Osteocyte (in vitro differentiated cells): Measurements from ENCODE around the gene VEPH1. TPM values are rescaled to one million over a fixed set of nuclear protein-coding genes. Genes with fewer than 3 reads are reported as not detected.

Experiments used
- DNase-seq: peaks from one replicate; pipeline ENCODE4 v3.0.0; 2021; ENCODE audit warnings: mixed read lengths; ENCODE audit not compliant: unreplicated experiment; ENCODE audit errors: extremely low spot score
- H3K27ac Mint-ChIP-seq: one replicate; pipeline ENCODE4 v1.8.0; 2021; ENCODE audit warnings: mild to moderate bottlenecking, mixed read lengths; ENCODE audit not compliant: unreplicated experiment
- H3K27me3 Mint-ChIP-seq: one replicate; pipeline ENCODE4 v1.8.0; 2021; ENCODE audit warnings: mixed read lengths; ENCODE audit not compliant: unreplicated experiment
- H3K36me3 Mint-ChIP-seq: one replicate; pipeline ENCODE4 v1.8.0; 2021; ENCODE audit warnings: mixed read lengths; ENCODE audit not compliant: unreplicated experiment
- H3K4me1 Mint-ChIP-seq: one replicate; pipeline ENCODE4 v1.8.0; 2021; ENCODE audit warnings: mixed read lengths; ENCODE audit not compliant: unreplicated experiment
- H3K4me3 Mint-ChIP-seq: one replicate; pipeline ENCODE4 v1.8.0; 2021; ENCODE audit warnings: mild to moderate bottlenecking, moderate library complexity, mixed read lengths; ENCODE audit not compliant: unreplicated experiment
- H3K9me3 Mint-ChIP-seq: one replicate; pipeline ENCODE4 v1.8.0; 2021; ENCODE audit warnings: mixed read lengths; ENCODE audit not compliant: unreplicated experiment
- CTCF ChIP-seq: fragments of 200-600 bp; sonication (generic); IDR thresholded peaks from 2 replicates; pipeline ENCODE4 v1.5.0; 2021; ENCODE audit warnings: antibody characterized with exemption, mild to moderate bottlenecking, moderate library complexity
- total RNA-seq: library from RNA; stranded (reverse); gene quantifications from 2 replicates; pipeline ENCODE4 v1.2.1, GENCODE V29; 2021

VEPH1 gene
- total RNA-seq, 1 donor from 2014 or later: 0.46 TPM

GRCh38 chr3:157542711-157543500 lies 39.7 kb upstream of the VEPH1 start:
- Mint-ChIP-seq H3K4me1 (peaks cover 7% of the 10 kb centered on the region), H3K27ac (no peak overlapping the region), H3K4me3 (peak overlapping the region; percentile 68), H3K36me3 (peaks cover 2% of the 10 kb centered on the region), H3K9me3 (peaks cover 4% of the 10 kb centered on the region), H3K27me3 (peaks cover 30% of the 10 kb centered on the region)
- TF ChIP-seq CTCF: no peak
- peak; percentile 86 for DNase-seq

GRCh38 chr3:157541506-157542236 lies 38.5 kb upstream of the VEPH1 start:
- peaks cover 2% of the 10 kb centered on the region for H3K36me3 Mint-ChIP-seq
- H3K27ac Mint-ChIP-seq: no peak overlapping the region
- peaks cover 21% of the 10 kb centered on the region for H3K27me3 Mint-ChIP-seq
- H3K4me3 Mint-ChIP-seq: no peak overlapping the region
- TF ChIP-seq CTCF: no peak
- peaks cover 4% of the 10 kb centered on the region for H3K9me3 Mint-ChIP-seq
- DNase-seq: no peak
- H3K4me1 Mint-ChIP-seq: peaks cover 7% of the 10 kb centered on the region

- Mint-ChIP-seq H3K27me3 (peaks cover 13% of the 10 kb centered on the region), H3K4me3 (no peak overlapping the region), H3K9me3 (peaks cover 12% of the 10 kb centered on the region), H3K4me1 (peaks cover 7% of the 10 kb centered on the region), H3K27ac (no peak overlapping the region), H3K36me3 (peaks cover 2% of the 10 kb centered on the region)
- TF ChIP-seq CTCF: no peak
- no peak for DNase-seq
These were observed 37.4 kb upstream of the VEPH1 start for GRCh38 chr3:157540656-157541055.

- no peak overlapping the region for H3K4me3 Mint-ChIP-seq
- DNase-seq: no peak
- TF ChIP-seq CTCF: no peak
- H3K27ac Mint-ChIP-seq: no peak overlapping the region
- no peaks in the 10 kb centered on the region for H3K4me1 Mint-ChIP-seq
- peaks cover 7% of the 10 kb centered on the region for H3K9me3 Mint-ChIP-seq
- peaks cover 7% of the 10 kb centered on the region for H3K27me3 Mint-ChIP-seq
- H3K36me3 Mint-ChIP-seq: no peaks in the 10 kb centered on the region
These were observed 32.5 kb upstream of the VEPH1 start for GRCh38 chr3:157535667-157536066.

GRCh38 chr3:157534725-157535161 lies 31.5 kb upstream of the VEPH1 start:
- peaks cover 5% of the 10 kb centered on the region for H3K27me3 Mint-ChIP-seq
- DNase-seq: no peak
- no peak overlapping the region for H3K4me3 Mint-ChIP-seq

More at GRCh38 chr3:157534725-157535161, 31.5 kb upstream of the VEPH1 start:
- no peak overlapping the region for H3K27ac Mint-ChIP-seq
- no peaks in the 10 kb centered on the region for H3K36me3 Mint-ChIP-seq
- H3K9me3 Mint-ChIP-seq: peaks cover 7% of the 10 kb centered on the region
- no peaks in the 10 kb centered on the region for H3K4me1 Mint-ChIP-seq
- TF ChIP-seq CTCF: no peak
